Measurements from ENCODE around the gene TRIM63. TPM values are rescaled to one million over a fixed set of nuclear protein-coding genes. Genes with fewer than 3 reads are reported as not detected.
A peak's percentile ranks its signal among the peaks of the same experiment; 100 is the strongest.

TRIM63 gene
- total RNA-seq, 1 experiment from 2014 or later, result not detected

- Mint-ChIP-seq H3K36me3 (peaks cover 6% of the 10 kb centered on the region; the same call in 1 of the 2 replicates), H3K27ac (peak overlapping the region; percentile 99), H3K27me3 (ENCODE audit: low read depth) (peaks cover 17% of the 10 kb centered on the region), H3K9me3 (no peaks in the 10 kb centered on the region), H3K4me3 (peak overlapping the region; percentile 86), H3K4me1 (peaks cover 25% of the 10 kb centered on the region)
- ATAC-seq, result peak; percentile 4
- DNase-seq (ENCODE audit: low spot score), result no peak
- ChIA-PET CTCF (interaction anchor here (0.8 to 5.1 kb wide), 7 partner anchors 31 to 173 kb away, joined by 3 to 41 read pairs (median 4); partner anchors contain the start of genes CEP85 and ZNF593), POLR2A (interaction anchor here (0.8 to 2.0 kb wide), 4 partner anchors 26 to 122 kb away, joined by 3 to 9 read pairs (median 3); partner anchors contain the start of gene CEP85)
- TF ChIP-seq SMAD3 (CRISPR knock-in tag; IDR thresholded peaks at IDR 0.05; ENCODE audit: borderline replicate concordance) (no peak), OVOL2 (CRISPR knock-in tag; IDR thresholded peaks at IDR 0.05; ENCODE audit: borderline replicate concordance) (no peak), ZNF138 (CRISPR knock-in tag; conservative IDR thresholded peaks at IDR 0.05) (no peak), TP53 (CRISPR knock-in tag; IDR thresholded peaks at IDR 0.05) (no peak), MLX (CRISPR knock-in tag; IDR thresholded peaks at IDR 0.05) (no peak), RORB (CRISPR knock-in tag; IDR thresholded peaks at IDR 0.05) (no peak), ELF4 (CRISPR knock-in tag; IDR thresholded peaks at IDR 0.05; ENCODE audit: low read depth) (no peak), ARID4B (CRISPR knock-in tag; IDR thresholded peaks at IDR 0.05; ENCODE audit: borderline replicate concordance) (no peak), USF1 (CRISPR knock-in tag; IDR thresholded peaks at IDR 0.05) (no peak), MYBL2 (CRISPR knock-in tag; IDR thresholded peaks at IDR 0.05) (no peak), ZNF121 (CRISPR knock-in tag; IDR thresholded peaks at IDR 0.05) (no peak), CREM (CRISPR knock-in tag; IDR thresholded peaks at IDR 0.05) (no peak), TCF7 (CRISPR knock-in tag; IDR thresholded peaks at IDR 0.05; ENCODE audit: low read depth) (no peak), ESRRA (CRISPR knock-in tag; IDR thresholded peaks at IDR 0.05; ENCODE audit: borderline replicate concordance) (no peak), ZSCAN18 (CRISPR knock-in tag; IDR thresholded peaks at IDR 0.05) (no peak), JUN (CRISPR knock-in tag; IDR thresholded peaks at IDR 0.05) (no peak), ATF6 (CRISPR knock-in tag; IDR thresholded peaks at IDR 0.05) (no peak)
These were observed 45.0 kb upstream of the TRIM63 start for GRCh38 chr1:26112407-26112775.
